ENCODE data around the gene ARL13B.
"Not testable (repeated sequence)": the region's sequence is repeated elsewhere in the genome, so short reads cannot be mapped to it uniquely, and the experiment has no call there.

The ARL13B gene

DNA sequence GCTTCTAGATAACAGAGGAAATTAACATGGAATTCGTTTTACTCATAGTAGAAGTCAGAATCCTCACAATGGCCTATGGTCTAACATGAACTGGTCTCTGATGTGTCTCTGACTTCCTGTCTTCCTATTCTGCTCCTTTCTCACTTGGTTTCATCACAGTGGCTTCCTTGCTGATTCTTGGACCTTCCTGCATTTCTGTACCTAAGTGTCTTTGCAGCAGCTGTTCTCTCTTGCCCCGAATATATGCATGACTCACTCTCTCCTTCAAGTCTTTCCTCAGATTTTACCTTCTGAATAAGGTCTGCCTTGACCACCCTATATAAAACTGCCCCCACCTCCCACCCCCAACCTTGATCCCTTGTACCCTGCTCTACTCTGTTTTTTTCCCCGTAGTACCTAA lies 14.1 kb downstream of the ARL13B start:
- no peak for DNase-seq (ENCODE audit: low read depth, low spot score)

DNA sequence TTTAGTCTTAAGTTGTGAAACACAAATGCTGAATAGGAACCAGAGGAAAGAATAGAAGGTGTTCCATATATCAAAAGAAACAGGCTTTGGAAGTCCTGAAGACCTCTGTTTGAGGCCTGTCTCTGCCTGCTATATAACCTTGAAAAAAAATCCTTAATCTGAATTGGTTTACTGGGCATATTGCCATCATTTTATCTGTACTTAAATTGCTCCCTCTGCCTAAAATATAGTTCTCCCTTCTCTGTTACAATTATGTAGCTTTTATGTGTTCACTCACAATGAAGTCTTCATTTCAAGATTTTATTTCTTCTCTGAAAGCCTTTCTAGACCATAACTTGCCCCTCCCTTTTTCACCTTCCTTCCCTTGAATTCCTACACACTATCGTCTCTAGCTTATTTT lies 21.2 kb downstream of the ARL13B start:
- DNase-seq (ENCODE audit: low read depth, low spot score) = no peak

DNA sequence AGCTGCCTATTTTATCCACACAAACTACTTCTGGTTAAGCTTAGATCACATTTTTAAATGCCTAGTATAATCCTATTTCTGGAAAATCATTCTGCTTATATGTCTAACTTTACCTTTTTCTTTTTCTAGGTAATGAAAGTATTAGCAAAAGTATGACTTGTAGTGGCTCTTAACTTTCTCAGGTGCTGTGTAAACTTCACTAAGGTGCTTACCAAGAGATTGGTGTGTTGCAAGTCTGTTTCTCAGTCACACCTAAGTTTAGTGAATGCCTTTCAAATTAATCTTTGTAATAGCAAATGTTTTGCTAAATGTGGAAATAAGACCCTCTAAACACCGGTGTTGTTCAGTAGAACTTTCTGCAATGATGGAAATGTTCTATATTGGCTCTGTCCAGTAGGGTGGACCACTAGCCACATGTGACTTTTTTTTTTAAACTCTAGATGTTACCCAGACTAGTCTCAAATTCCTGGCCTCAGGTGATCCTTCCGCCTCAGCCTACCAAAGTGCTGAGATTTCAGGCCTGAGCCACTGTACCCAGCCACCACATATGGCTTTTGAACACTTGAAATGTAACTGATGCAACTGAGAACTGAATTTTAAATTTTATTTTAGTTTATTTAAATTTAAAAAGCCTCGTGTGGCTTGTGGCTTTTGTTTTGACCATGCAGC lies 22.0 kb downstream of the ARL13B start:
- DNase-seq (ENCODE audit: low read depth, low spot score) = no peak

DNA sequence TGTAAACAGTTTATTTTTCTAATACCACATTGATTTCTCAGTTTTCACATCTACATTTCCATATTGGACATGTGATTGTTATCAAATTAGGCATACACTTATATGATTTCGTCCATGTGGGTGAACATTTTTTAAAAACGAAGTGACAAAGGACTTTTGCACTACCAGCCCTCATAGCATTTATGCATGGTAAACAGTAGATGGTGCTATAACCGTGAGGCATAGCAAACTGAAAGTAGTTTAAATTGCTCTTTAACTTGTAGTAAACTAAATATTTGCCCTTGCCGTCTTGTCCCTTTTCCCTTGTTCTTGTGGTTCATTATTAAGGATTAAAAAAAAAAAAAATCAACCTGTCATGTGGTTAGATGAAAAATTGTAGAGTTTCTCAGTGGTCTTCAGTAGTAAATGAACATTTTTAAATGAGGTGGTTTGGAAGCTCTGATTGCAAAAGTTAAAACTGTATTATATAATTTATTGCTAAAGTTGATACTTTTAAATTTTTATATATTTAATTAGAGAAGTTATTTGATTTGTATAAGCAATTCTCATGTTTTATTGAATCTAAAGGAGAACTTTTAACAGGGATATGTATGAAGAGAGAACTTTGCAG lies 24.5 kb downstream of the ARL13B start:
- no peak for DNase-seq (ENCODE audit: low read depth, low spot score)

DNA sequence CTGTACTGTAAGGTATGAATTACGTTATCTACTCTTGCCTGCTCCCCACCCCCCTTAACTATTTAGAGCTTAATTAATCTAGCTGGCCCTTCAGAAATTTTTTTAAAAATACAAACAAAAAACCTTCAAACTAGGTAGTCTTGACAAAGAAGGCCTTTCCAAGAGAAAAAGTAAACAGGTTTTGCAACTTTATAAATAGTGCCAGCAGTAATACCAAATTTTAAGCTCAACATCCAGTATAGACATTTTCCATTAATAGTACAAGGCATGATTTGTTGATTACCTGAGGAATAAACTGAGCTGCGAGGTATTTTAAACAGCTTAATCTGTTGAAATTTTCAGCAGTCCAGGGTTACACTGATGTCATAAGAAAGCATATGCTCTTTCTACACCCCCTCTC lies 28.3 kb downstream of the ARL13B start:
- DNase-seq (ENCODE audit: low read depth, low spot score) = no peak

DNA sequence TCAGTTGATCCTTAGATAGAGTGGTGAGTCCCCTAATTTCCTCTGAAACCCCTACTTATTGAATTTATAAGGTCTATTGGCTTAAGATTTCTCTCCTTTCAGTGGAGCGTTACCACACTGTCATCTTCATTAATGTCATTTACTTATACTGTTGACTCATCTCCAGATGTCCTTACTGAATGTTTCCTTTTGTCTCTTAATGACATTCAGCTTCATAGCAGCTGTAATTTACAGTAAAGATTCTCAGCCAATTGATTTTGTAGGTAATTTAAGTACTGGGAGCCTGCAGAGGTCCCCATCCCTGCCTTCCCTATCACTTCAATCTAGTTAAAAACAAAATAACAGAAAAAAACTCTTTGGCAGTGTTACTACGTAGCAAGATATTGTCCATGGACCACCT lies 29.7 kb downstream of the ARL13B start:
- no peak for DNase-seq (ENCODE audit: low read depth, low spot score)

DNA sequence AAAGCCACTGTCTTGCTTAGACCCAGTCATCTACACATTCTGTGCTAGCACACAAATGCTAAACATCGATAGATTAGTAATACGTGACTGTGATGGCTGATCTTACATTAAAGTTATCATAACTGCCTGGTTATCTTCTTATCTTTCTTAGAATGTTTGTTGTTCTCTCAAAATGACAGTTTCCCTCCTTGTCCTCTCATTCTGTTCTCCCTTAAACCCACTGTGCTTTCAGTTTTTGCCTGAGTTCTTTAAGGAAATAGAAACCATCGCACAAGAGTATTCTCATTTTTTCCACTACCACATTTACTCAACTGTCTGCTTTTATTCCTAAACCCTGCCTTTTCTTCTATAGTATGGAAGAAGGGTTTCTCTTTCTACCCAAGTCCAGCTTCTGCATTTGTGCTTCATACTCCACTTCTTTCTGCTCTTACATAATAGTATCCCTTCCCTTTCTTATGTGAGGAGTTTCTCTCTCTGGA lies 31.3 kb downstream of the ARL13B start:
- no peak for DNase-seq (ENCODE audit: low read depth, low spot score)

DNA sequence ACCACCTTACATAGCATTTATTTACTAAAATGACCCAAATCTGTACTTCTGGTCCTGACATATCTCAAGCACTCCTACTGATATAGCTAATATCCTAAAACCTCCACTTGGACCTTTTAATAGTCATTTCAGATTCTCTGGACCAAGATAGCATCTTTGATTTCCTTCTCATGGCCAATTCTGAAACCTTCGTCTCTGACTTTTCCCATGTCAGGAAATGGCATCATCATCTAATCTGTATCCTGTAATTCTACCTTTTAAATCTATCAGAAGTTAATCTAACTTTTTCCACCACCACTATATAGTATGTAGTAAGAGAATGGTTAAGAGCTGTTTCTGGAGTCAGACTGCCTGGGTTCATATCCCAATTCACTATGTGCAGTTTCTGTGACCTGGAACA lies 32.2 kb downstream of the ARL13B start:
- DNase-seq (ENCODE audit: low read depth, low spot score) = no peak

DNA sequence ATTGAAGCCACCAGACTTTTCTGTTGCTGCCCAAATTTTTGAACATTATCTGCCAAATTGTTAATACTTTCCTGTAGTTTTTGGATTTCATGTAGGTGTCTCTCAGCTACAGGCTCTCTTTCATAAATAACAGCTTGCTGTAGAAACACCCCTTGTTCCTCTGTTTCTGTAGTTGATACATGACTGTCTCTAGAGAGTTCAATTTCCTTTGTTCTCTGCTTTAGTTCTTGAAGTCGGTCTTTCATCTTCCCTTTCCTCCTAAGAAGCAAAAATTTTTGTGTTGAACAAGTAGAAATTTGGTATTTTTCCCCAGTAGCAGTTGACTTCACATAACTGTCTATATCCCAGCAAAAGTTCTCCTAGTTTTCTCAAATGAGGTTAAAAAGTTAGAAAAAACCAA lies 35.1 kb downstream of the ARL13B start:
- no peak for DNase-seq (ENCODE audit: low read depth, low spot score)

DNA sequence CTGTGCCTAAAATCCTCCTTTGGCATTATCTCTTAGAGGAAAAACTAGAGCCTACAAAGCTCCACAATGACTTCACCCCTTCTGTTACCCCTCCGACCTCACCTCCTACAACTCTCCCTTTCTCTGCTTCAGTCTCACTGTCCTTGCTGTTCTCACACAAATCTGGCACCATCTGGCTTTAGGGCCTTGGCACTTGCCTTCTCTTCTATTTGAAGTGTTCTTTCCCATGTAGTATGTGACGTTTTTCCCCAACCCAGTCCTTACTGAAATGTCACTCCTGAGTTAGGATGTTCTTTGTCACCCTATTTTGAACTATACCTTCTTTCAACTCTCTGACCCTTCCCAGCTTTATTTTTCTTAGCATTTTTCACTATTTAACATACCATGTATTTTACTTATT lies 39.7 kb downstream of the ARL13B start:
- no peak for DNase-seq (ENCODE audit: low read depth, low spot score)

DNA sequence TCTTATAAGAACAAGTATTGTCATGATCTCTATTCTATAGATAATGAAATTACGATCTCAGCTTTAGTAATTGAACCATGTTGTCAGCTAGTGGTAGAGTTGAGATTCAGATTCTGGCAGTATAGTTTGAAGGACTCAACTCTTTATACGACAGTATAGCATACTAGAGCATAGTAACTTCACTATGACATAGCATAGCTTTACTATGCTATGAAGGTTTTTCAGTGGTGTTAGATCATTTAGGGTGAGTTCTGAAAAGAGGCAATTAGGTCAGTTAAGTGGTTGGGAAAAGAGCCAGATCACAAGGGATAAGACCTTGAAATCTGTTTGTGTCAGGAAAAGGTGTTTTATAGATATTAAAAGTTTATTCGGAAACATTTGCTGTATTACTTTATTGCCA lies 40.3 kb downstream of the ARL13B start:
- DNase-seq (ENCODE audit: low read depth, low spot score) = no peak

DNA sequence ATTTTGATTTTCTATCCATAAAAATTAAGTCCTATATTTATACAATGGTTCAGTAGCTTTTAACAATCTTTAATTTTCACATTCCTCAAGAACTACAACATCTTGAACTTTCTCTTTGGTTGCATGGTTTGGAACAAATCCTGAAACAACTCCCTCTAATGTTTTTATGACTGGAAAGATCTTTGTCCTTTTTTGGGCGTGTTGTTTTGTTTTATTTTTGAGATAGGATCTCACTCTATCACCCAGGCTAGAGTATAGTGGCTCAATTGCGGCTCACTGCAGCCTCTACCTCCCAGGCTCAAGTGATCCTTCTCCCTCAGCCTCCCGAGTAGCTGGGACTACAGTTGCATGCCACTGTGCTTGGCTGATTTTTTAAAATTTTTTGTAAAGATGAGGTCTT lies 44.4 kb downstream of the ARL13B start:
- no peak for DNase-seq (ENCODE audit: low read depth, low spot score)

DNA sequence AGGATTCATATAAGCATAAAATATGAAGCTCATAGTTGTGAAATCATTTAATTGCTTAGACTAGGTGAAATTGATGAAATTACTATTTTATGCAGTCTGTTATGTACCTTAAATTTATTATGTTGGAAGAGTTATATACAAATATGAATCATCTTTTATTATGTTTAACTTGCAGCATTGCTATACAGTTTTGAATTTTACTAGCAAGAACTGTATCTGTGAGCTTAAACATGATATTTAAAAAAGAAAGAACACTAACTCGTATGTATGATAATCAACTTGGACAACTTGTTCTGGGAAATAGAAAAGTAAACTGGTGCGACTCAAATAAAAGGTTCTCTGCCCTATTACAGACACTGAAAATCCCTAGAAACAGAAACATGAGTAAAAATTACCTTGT lies 46.7 kb downstream of the ARL13B start:
- DNase-seq (ENCODE audit: low read depth, low spot score) = no peak

DNA sequence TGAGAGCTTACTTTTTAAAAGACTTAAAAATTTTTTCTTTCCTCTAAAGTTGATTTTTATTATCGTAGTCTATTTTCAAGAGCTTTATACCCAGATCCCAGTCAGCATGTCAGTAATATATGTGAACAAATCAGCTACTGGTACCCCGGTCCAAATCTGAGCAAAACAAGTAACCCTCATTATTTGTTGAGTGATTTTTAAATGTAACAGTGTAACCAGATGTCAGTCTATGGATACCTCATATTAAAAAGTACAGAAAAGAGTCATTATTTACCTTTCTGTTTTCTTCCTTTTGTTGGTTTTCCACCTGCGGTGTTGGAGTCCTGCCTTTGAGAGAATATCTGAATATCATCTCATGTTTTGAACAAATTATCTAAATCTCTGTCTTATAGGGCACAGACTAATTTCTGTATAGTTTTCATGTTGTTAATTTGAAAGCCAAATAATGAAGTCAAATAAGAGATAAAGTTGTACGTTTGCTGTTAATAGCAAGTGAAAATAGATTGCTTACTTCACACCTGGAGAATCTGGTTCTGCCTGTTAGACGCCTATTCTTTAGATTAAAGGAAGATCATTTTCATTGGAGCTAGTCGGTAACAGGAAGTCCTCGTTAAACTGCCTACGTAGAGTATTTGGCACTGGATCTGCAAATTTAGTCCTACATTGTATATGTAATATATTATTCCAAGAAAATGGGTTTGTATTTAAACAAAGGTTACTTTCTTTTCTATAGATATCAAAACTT lies 48.3 kb downstream of the ARL13B start, which contains the start of gene STX19:
TSS of gene STX19 (minus strand) at position 505 of the 745 bp plus-strand sequence. CDS start 13,328 bp downstream, outside the sequence.
- no peak for DNase-seq (ENCODE audit: low read depth, low spot score)

DNA sequence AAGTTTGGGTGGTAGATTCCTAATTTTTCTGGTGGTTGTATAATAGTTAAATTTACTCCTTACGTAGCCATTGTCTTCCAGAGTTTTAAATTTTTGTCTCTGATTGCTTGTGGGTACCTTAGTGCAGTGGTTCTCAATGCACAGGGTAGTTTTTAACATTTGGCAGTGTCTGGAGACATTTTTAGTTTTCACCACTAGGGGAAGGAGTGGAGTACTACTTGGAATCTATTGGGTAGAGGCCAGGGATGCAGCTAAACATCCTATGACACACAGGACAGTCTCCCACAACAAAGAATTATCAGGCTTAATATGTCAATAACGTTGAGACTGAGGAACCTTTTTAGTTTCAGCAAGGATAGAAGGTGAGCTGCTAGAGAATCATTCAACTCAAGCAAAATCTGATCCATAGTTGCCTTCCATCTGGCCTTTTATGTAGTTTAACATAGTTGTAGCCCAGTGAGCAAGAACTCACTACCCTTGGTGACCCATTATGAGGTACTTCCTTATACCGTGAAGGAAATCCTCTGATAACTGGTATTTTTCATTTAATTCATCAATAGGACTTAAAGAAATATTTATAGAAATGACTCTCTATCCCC lies 57.1 kb downstream of the ARL13B start:
- peak; percentile 28 for DNase-seq (ENCODE audit: low read depth, low spot score)

DNA sequence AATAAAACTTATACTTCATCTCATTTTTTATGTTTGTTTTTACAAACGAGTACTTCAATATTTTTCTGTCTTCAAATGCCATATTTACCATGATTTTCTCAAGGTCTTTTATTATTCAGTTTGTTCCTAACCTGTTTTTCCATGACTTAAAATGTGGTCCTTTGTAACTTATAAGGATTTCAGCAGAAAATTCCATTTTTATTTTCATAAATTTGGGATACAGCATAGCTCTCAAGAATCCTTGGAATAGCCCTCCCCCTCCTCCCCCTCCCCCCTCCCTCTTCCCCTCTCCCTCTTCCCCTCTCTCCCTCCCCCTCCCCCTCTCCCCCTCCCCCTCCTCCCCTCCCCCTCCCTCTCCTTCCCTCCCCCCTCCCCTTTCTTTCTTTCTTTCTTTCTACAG lies 63.3 kb downstream of the ARL13B start:
- DNase-seq (ENCODE audit: low read depth, low spot score) = no peak

DNA sequence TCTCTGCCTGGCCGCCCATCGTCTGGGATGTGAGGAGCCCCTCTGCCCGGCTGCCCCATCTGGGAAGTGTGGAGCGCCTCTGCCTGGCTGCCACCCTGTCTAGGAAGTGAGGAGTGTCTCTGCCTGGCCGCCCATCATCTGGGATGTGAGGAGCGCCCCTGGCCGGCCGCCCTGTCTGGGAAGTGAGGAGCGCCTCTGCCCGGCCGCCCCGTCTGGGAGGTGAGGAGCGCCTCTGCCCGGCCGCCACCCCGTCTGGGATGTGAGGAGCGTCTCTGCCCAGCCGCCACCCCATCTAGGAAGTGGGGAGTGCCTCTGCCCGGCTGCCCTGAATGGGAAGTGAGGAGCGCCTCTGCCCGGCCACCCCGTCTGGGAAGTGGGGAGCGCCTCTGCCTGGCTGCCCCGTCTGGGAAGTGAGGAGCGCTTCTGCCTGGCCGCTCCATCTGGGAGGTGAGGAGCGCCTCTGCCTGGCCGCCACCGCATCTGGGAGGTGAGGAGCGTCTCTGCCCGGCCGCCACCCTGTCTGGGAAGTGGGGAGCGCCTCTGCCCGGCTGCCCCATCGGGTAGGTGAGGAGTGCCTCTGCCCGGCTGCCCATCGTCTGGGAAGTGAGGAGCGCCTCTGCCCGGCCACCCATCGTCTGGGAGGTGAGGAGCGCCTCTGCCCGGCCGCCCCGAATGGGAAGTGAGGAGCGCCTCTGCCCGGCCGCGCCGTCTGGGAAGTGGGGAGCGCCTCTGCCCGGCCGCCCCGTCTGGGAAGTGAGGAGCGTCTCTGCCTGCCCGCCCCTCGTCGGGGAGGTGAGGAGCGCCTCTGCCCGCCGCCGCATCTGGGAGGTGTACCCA lies 64.4 kb downstream of the ARL13B start:
- DNase-seq (ENCODE audit: low read depth, low spot score) = not testable (repeated sequence)

DNA sequence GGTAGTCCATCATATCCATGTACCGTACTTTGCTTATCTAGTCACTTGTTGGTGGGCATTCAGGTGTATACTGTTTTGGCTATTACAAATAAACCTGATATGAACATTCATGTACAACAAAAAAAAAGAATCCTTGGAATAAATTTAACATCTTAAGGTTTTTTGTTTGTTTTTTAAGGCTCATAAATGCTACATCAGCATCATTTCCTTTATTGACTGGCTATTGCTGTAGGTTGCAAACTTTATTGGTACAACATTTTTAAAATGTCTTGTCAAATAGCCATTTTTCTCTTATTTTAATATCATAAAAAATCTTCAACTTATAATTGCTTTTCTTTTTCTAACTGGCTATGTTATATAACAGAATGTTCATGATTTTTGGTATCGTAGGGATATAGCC lies 66.6 kb downstream of the ARL13B start:
- DNase-seq (ENCODE audit: low read depth, low spot score) = no peak

DNA sequence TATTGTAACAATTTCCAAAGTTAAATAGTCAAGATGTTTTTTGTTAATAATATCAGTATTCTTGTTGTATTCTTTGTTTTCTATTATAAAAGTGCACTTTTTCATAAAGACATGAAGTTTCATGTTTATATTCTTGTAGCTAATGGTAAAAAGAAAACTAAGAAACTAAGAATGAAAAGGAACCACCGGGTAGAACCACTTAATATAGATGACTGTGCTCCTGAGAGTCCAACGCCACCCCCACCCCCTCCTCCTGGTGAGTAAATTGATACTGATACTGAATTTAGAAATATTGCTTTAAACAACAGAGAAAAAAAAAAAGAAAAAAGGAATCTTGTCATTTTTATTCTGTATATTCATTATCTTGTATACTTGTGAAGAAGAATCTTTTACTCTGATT lies 69.3 kb downstream of the ARL13B start:
- no peak for DNase-seq (ENCODE audit: low read depth, low spot score)

DNA sequence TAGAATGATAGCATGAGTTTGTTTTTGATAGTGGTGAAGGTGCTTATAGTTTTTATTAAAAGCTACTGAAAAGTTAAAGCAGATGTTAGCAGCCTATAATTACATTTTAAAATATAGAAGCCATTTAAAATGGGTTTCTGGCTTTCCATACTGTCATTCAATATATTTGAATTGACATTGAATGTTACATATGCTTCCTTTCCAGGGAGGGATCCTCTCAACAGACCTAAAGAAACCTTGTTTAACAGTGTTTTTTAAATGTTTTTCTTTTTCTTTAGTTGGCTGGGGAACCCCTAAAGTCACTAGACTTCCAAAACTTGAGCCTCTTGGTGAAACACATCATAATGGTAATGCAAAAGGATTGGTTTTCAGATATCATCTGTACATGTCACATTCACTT lies 70.6 kb downstream of the ARL13B start:
- DNase-seq (ENCODE audit: low read depth, low spot score) = no peak

DNA sequence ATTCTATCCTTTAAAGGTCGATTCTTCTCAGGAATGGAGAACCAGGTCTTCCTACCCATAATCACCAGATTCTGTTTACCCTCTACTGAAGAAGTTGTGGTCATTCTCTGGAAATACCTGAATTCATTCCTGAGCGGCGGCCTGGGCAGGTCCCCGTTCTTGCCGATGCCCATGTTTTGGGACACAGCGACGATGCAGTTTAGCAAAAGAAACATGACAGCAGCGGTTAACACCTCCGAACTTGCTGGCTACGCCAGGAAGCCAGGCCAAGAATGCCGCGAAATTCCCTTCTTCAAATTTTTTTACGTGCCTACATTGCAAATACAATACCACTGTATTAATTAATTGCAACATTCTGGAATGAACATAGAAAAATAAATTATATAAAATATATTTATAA lies 81.3 kb downstream of the ARL13B start:
- no peak for DNase-seq (ENCODE audit: low read depth, low spot score)

All from iPS DF 19.7 (cell line).